GM23248 (cell line): Measurements from ENCODE around the gene GMNN.

ENCODE experiments used
- EZH2 ChIP-seq: fragments of 200-600 bp; sonication (generic); IDR thresholded peaks from 2 replicates; pipeline ENCODE4 v1.6.1; 2018; ENCODE audit warnings: antibody characterized with exemption, mild to moderate bottlenecking; ENCODE audit not compliant: insufficient read depth, poor library complexity, severe bottlenecking
- EZH2phosphoT487 ChIP-seq: fragments of 200-600 bp; sonication (generic); IDR thresholded peaks from 2 replicates; pipeline ENCODE4 v1.6.1; 2018; ENCODE audit warnings: antibody characterized with exemption, moderate library complexity, mild to moderate bottlenecking, low read depth; ENCODE audit not compliant: insufficient read depth

DNA sequence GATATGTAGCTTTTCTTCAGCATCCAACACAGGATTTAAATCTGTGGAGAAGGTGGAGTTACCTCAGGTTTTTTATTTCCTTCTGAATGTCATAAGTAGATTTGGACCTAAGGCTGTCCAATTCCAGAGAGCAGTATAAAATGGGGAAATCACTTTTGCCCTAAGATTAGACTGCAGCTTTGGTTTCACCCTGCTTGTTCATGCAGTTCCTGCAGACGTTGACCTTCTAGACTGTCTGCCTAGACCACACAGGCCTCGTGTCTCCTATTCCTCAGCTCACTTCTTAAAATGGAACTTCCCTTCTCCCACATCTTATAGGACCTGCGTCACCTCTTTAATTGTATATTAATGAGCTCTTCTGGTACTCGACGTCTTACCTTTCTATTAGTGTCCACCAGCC lies 29.8 kb upstream of the GMNN start:
- TF ChIP-seq EZH2phosphoT487, result no peak
- no peak for TF ChIP-seq EZH2
